Thoracic aorta (tissue), 2 donors: ENCODE data around the gene SCNN1B. TPM values are rescaled to one million over a fixed set of nuclear protein-coding genes. Genes with fewer than 3 reads are reported as not detected.
"Not testable (repeated sequence)": the region's sequence is repeated elsewhere in the genome, so short reads cannot be mapped to it uniquely, and the experiment has no call there.

Source experiments
- ATAC-seq: fragments of 150-250 bp; one replicate; pipeline ENCODE4 v1.8.0; 2017; ENCODE audit warnings: low read depth; ENCODE audit not compliant: insufficient number of reproducible peaks, low FRiP score
- DNase-seq: peaks from one replicate; pipeline ENCODE4 v3.0.0-alpha.2; 2020; ENCODE audit warnings: low spot score
- H3K27ac ChIP-seq, 2 donors: fragments of 200-600 bp; sonication (generic); 1 replicate in 1 of 2; 2 replicates in 1 of 2; pipeline ENCODE4 v1.5.1; 2016; ENCODE audit warnings: mild to moderate bottlenecking in 2 of 2, moderate library complexity in 2 of 2
- H3K27me3 ChIP-seq: fragments of 200-600 bp; sonication (generic); replicated peaks from 2 replicates; pipeline ENCODE4 v1.6.0; 2016; ENCODE audit warnings: mild to moderate bottlenecking; ENCODE audit not compliant: insufficient read depth
- H3K36me3 ChIP-seq: fragments of 200-600 bp; sonication (generic); one replicate; pipeline ENCODE4 v1.5.1; 2016
- H3K4me1 ChIP-seq, 2 donors: fragments of 200-600 bp; sonication (generic); 1 replicate in 1 of 2; 2 replicates in 1 of 2; pipeline versions ENCODE4 v1.5.1 to v1.6.0; 2016; ENCODE audit warnings: low read depth in 2 of 2, mild to moderate bottlenecking in 1 of 2; ENCODE audit not compliant: control insufficient read depth in 1 of 2
- H3K4me3 ChIP-seq: fragments of 200-600 bp; sonication (generic); 2 replicates; pipeline ENCODE4 v1.5.1; 2016; ENCODE audit warnings: mild to moderate bottlenecking
- H3K9me3 ChIP-seq: fragments of 200-600 bp; sonication (generic); 2 replicates; pipeline ENCODE4 v1.5.1; 2016
- total RNA-seq, 2 donors: library from RNA; depleted of rRNA; stranded (reverse); fragments of >200 nt; gene quantifications; one replicate each; pipeline versions ENCODE4 v1.1.0 to v1.2.3, GENCODE V29; 2016
- TF ChIP-seq, protein P1 (sequence below): fragments of 200-600 bp; sonication (generic); IDR thresholded peaks from one replicate; pipeline ENCODE4 v1.5.1; 2019; ENCODE audit warnings: antibody characterized with exemption

Gene SCNN1B
- total RNA-seq, 2 donors from 2014 or later = 1.1 TPM; not detected in 1

DNA sequence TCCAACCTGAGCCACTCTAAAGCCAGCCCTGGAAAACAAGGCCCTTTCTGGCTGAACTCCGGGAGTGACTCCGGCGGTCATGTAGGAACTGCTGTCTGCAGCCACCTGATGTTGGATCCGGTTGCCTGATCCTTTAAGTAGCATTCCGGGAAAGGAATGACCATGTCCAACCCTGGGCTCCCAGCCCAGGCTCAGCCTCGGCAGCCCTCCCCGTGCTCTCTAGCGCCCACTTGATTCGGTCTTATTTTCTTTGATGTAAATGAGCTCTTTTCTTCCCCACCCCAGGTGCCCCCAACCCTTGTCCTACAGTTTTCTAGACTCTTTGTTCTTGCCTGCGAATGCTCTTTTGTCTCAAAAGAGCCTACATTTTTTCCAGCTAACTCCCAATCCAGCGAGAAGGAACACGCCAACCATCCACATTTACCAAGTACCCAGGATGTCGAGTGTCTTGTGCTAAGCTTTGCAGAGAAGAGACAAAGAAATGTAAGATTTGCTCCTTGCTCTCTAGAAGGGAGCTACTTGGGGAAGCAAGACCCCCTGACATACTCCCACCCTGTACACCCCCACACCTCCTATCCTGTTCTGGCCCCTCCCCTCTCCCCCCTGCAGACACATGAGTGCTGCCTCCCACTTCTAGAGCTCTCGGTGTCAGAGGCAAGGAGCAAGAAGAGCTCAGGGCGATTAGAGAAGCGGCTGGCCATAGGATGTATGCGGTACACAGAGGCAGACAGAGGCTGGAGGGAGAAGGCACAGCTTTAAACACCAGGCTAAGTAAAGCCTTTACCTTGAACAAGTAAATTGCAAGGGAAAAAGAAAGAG, 97.1 kb downstream of the SCNN1B start:
- peaks cover 40% of the 10 kb centered on the region for H3K36me3 ChIP-seq
- H3K27ac ChIP-seq = no peak overlapping the region
- H3K27me3 ChIP-seq = no peaks in the 10 kb centered on the region
- ATAC-seq (no peak), DNase-seq (no peak)
- H3K9me3 ChIP-seq = no peaks in the 10 kb centered on the region
- TF ChIP-seq, protein P1, sequence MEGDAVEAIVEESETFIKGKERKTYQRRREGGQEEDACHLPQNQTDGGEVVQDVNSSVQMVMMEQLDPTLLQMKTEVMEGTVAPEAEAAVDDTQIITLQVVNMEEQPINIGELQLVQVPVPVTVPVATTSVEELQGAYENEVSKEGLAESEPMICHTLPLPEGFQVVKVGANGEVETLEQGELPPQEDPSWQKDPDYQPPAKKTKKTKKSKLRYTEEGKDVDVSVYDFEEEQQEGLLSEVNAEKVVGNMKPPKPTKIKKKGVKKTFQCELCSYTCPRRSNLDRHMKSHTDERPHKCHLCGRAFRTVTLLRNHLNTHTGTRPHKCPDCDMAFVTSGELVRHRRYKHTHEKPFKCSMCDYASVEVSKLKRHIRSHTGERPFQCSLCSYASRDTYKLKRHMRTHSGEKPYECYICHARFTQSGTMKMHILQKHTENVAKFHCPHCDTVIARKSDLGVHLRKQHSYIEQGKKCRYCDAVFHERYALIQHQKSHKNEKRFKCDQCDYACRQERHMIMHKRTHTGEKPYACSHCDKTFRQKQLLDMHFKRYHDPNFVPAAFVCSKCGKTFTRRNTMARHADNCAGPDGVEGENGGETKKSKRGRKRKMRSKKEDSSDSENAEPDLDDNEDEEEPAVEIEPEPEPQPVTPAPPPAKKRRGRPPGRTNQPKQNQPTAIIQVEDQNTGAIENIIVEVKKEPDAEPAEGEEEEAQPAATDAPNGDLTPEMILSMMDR = no peak
- no peak overlapping the region for H3K4me3 ChIP-seq
- no peaks in the 10 kb centered on the region for H3K4me1 ChIP-seq

DNA sequence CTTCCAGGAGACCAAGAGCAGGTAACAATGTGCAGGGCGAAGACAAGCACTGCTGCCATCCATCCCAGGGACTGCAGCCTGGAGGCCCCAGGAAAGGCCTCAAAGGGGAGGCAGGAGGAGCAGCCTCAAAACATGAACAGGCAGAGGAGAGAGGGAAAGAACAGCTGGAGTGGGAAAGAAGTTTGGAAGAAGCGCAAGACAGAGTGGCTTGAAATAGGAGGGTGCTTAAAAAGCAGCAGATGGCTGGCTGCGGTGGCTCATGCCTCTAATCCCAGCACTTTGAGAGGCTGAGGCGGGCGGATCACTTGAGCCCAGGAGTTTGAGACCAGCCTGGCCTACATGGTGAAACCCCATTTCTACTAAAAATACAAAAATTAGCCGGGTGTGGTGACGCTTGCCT, 98.3 kb downstream of the SCNN1B start:
- ATAC-seq, H3K27ac ChIP-seq, H3K27me3 ChIP-seq, H3K4me1 ChIP-seq, H3K9me3 ChIP-seq, DNase-seq, H3K4me3 ChIP-seq: not testable (repeated sequence)
- H3K36me3 ChIP-seq = peaks cover 48% of the 10 kb centered on the region

DNA sequence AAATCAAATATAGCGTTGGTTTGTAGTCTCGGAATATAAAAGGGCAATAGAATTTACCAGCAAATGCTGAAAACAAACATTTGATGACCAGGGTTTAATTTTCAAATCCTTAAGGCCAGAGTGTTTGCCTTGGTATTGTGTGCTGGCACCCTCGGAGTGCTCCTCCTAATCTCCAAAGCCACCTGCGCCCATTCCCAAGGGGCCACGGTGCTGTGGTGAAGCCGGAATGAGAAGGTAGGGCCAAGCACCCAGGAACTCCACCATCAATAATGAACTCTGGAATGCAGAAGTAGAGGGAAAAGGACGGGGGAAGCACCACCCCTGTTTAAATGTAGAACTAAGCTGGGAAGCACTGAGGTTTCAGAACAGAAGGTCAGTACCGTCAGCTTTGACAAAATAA, 99.0 kb downstream of the SCNN1B start:
- H3K4me3 ChIP-seq = no peak overlapping the region
- no peaks in the 10 kb centered on the region for H3K4me1 ChIP-seq
- H3K27me3 ChIP-seq = no peaks in the 10 kb centered on the region
- ATAC-seq = no peak
- H3K36me3 ChIP-seq = peaks cover 52% of the 10 kb centered on the region
- TF ChIP-seq, protein P1 = no peak
- DNase-seq = no peak
- no peak overlapping the region for H3K27ac ChIP-seq
- no peaks in the 10 kb centered on the region for H3K9me3 ChIP-seq

DNA sequence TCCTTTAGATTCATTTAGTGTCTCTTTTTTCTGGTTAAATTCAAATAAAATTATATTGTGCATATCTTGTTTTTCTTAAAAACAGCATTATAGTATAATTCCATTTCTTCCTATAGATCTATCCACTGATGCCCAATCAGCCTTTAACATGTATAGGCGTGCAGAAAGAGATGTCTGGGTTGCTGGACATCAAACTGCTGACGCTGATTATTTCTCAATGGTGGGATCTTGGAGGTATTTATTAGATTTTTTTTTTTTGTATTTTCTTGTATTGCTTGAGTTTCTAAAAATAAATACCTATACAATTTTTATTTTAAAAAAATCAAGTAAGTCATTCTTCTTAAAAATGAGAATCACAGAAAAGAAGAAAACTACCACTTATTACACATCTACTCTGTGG, 100.0 kb downstream of the SCNN1B start:
- Histone ChIP-seq H3K36me3 (peaks cover 60% of the 10 kb centered on the region), H3K9me3 (no peaks in the 10 kb centered on the region), H3K4me3 (no peak overlapping the region), H3K27ac (no peak overlapping the region), H3K4me1 (no peaks in the 10 kb centered on the region), H3K27me3 (no peaks in the 10 kb centered on the region)
- DNase-seq (no peak), ATAC-seq (no peak)
- TF ChIP-seq, protein P1 = no peak

DNA sequence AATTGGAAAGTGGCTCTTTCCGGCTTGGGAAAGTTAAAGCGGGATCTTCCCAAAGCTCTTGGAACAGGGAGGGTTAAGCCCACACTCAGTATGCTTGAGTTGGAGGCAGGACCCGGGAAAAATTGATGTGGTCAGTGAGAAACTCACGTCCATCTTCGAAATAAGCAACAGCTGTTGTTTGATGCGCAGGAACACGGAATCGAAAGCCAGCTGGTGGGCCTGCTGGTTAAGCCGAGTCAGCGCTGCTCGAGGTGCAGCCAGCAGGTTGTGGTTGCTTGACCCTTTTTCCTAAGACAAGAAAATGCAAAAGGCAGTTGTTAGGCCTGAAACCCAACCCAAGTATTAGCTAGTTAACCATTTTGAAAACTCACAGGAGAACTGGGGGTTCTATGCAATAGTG, 101.4 kb downstream of the SCNN1B start:
- Histone ChIP-seq H3K36me3 (peaks cover 58% of the 10 kb centered on the region), H3K27me3 (no peaks in the 10 kb centered on the region), H3K4me3 (no peak overlapping the region), H3K27ac (no peak overlapping the region), H3K9me3 (no peaks in the 10 kb centered on the region), H3K4me1 (no peaks in the 10 kb centered on the region)
- TF ChIP-seq, protein P1 = no peak
- DNase-seq (no peak), ATAC-seq (no peak)

DNA sequence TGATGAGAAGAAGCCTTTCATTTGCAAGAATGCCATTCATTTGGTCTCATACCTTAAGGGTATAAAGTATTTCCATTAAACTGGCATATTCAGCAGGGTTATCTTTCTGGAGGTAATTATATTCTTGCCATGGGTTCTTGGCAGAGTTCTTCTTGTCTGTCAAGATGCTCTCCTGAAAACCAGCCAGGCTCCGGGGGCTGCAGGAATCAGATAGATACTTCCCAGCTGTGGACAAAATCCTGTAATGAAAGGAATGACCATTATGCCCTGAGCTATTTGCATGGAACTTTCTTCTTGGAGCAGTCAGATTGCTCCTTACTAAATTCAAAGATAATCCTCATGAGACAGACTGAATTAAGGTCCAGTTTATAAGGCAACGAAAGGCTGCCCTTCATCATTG, 103.9 kb downstream of the SCNN1B start:
- no peak for DNase-seq
- TF ChIP-seq, protein P1 = no peak
- peaks cover 53% of the 10 kb centered on the region for H3K36me3 ChIP-seq
- no peak overlapping the region for H3K4me3 ChIP-seq
- H3K27ac ChIP-seq = no peak overlapping the region
- H3K4me1 ChIP-seq = no peaks in the 10 kb centered on the region
- H3K27me3 ChIP-seq = no peaks in the 10 kb centered on the region
- no peak for ATAC-seq
- no peaks in the 10 kb centered on the region for H3K9me3 ChIP-seq
